SJSA1 (cell line): ENCODE measurements around the gene FAXC. TPM values are rescaled to one million over a fixed set of nuclear protein-coding genes. Genes with fewer than 3 reads are reported as not detected.

Source experiments
- DNase-seq, 2 experiments: peaks; one replicate each; pipeline ENCODE4 v3.0.0-alpha.2; 2015 to 2020; ENCODE audit warnings: low spot score in 2 of 2, low read depth in 1 of 2
- H3K27ac ChIP-seq: fragments of 250-450 bp; sonication (Bioruptor Pico); 2 replicates; pipeline ENCODE4 v1.5.1; 2020; ENCODE audit warnings: mild to moderate bottlenecking, moderate library complexity
- H3K27me3 ChIP-seq: fragments of 250-450 bp; sonication (Bioruptor Pico); replicated peaks from 2 replicates; pipeline ENCODE4 v1.5.1; 2020; ENCODE audit warnings: mild to moderate bottlenecking, moderate library complexity
- H3K36me3 ChIP-seq: fragments of 250-450 bp; sonication (Bioruptor Pico); 2 replicates; pipeline ENCODE4 v1.5.1; 2020; ENCODE audit warnings: mild to moderate bottlenecking
- H3K4me1 ChIP-seq: fragments of 250-450 bp; sonication (Bioruptor Pico); replicated peaks from 2 replicates; pipeline ENCODE4 v1.6.1; 2021; ENCODE audit warnings: mild to moderate bottlenecking
- H3K4me3 ChIP-seq: fragments of 250-450 bp; sonication (Bioruptor Pico); 2 replicates; pipeline ENCODE4 v1.5.1; 2020; ENCODE audit warnings: mild to moderate bottlenecking
- H3K9me3 ChIP-seq: fragments of 250-450 bp; sonication (Bioruptor Pico); replicated peaks from 2 replicates; pipeline ENCODE4 v1.5.1; 2020; ENCODE audit warnings: mild to moderate bottlenecking
- total RNA-seq: library from RNA; depleted of rRNA; stranded (reverse); fragments of >200 nt; shearing (Covaris generic); gene quantifications from 2 replicates; pipeline ENCODE4 v1.2.3, GENCODE V29; 2014; rRNA removed

FAXC gene
- total RNA-seq, 1 experiment from 2014 or later: 20.5 TPM

GRCh38 chr6:99252421-99252820, 97.1 kb downstream of the FAXC start:
- Histone ChIP-seq H3K9me3 (no peaks in the 10 kb centered on the region), H3K27me3 (peaks cover 22% of the 10 kb centered on the region), H3K4me1 (no peaks in the 10 kb centered on the region), H3K4me3 (no peak overlapping the region), H3K27ac (no peak overlapping the region), H3K36me3 (no peaks in the 10 kb centered on the region)
- DNase-seq: no peak

- H3K36me3 ChIP-seq: no peaks in the 10 kb centered on the region
- H3K27ac ChIP-seq: no peak overlapping the region
- DNase-seq: no peak
- no peaks in the 10 kb centered on the region for H3K9me3 ChIP-seq
- no peaks in the 10 kb centered on the region for H3K4me1 ChIP-seq
- no peak overlapping the region for H3K4me3 ChIP-seq
- H3K27me3 ChIP-seq: peaks cover 13% of the 10 kb centered on the region
Measured at GRCh38 chr6:99250476-99250875, 99.0 kb downstream of the FAXC start.

GRCh38 chr6:99246602-99247001, 102.9 kb downstream of the FAXC start:
- no peak for DNase-seq
- H3K4me1 ChIP-seq: no peaks in the 10 kb centered on the region
- H3K27ac ChIP-seq: no peak overlapping the region
- H3K4me3 ChIP-seq: no peak overlapping the region
- no peaks in the 10 kb centered on the region for H3K36me3 ChIP-seq
- H3K9me3 ChIP-seq: no peaks in the 10 kb centered on the region
- peaks cover 6% of the 10 kb centered on the region; the same call in 1 of the 2 replicates for H3K27me3 ChIP-seq

- Histone ChIP-seq H3K36me3 (no peaks in the 10 kb centered on the region), H3K9me3 (no peaks in the 10 kb centered on the region), H3K27ac (no peak overlapping the region), H3K27me3 (peaks cover 3% of the 10 kb centered on the region; the same call in 1 of the 2 replicates), H3K4me1 (no peaks in the 10 kb centered on the region), H3K4me3 (no peak overlapping the region)
- DNase-seq: peak in 1 of 2 experiments; percentile 11
Measured at GRCh38 chr6:99241905-99242534, 107.5 kb downstream of the FAXC start.

GRCh38 chr6:99236010-99236409, 113.5 kb downstream of the FAXC start:
- Histone ChIP-seq H3K27ac (no peak overlapping the region), H3K9me3 (no peaks in the 10 kb centered on the region), H3K4me3 (no peak overlapping the region)

GRCh38 chr6:99233219-99233618, 116.3 kb downstream of the FAXC start:
- H3K27me3 ChIP-seq: peaks cover 26% of the 10 kb centered on the region
- no peak for DNase-seq
- H3K36me3 ChIP-seq: no peaks in the 10 kb centered on the region

More at GRCh38 chr6:99236010-99236409, 113.5 kb downstream of the FAXC start:
- H3K27me3 ChIP-seq: peaks cover 26% of the 10 kb centered on the region
- no peaks in the 10 kb centered on the region for H3K36me3 ChIP-seq
- no peak for DNase-seq
- no peaks in the 10 kb centered on the region for H3K4me1 ChIP-seq

GRCh38 chr6:99232056-99232455, 117.4 kb downstream of the FAXC start:
- no peak overlapping the region for H3K27ac ChIP-seq
- no peaks in the 10 kb centered on the region for H3K9me3 ChIP-seq
- DNase-seq: no peak
- H3K36me3 ChIP-seq: no peaks in the 10 kb centered on the region
- H3K4me1 ChIP-seq: no peaks in the 10 kb centered on the region
- peaks cover 26% of the 10 kb centered on the region for H3K27me3 ChIP-seq
- H3K4me3 ChIP-seq: no peak overlapping the region

More at GRCh38 chr6:99233219-99233618, 116.3 kb downstream of the FAXC start:
- Histone ChIP-seq H3K9me3 (no peaks in the 10 kb centered on the region), H3K4me1 (no peaks in the 10 kb centered on the region), H3K4me3 (no peak overlapping the region), H3K27ac (no peak overlapping the region)

GRCh38 chr6:99225172-99225571, 124.3 kb downstream of the FAXC start:
- Histone ChIP-seq H3K4me3 (no peak overlapping the region), H3K36me3 (no peaks in the 10 kb centered on the region), H3K9me3 (no peaks in the 10 kb centered on the region), H3K4me1 (no peaks in the 10 kb centered on the region), H3K27ac (no peak overlapping the region), H3K27me3 (0 out of 2 replicates have a peak, but pooled peaks cover 2% of the 10 kb centered on the region)
- no peak for DNase-seq

Other genes starting within 250 kb of the FAXC start
- 11.5 and 13.1 TPM in 2 replicates for gene COQ3, start 44.5 kb upstream of the FAXC start, total RNA-seq
- gene PNISR, start 75.6 kb upstream of the FAXC start, total RNA-seq: 29.2 and 47.1 TPM in 2 replicates
- gene USP45, start 165.7 kb upstream of the FAXC start, total RNA-seq: 12.0 and 14.8 TPM in 2 replicates
- 114 and 120 TPM in 2 replicates for gene CCNC, start 219.0 kb upstream of the FAXC start, total RNA-seq